Glomerular visceral epithelial cell (primary cell): ENCODE data around the gene F5.
"Not testable (repeated sequence)": the region's sequence is repeated elsewhere in the genome, so short reads cannot be mapped to it uniquely, and the experiment has no call there.

Source experiments
- DNase-seq: peaks from one replicate; pipeline ENCODE4 v3.0.0-alpha.2; 2016; ENCODE audit errors: extremely low spot score

Gene F5

DNA sequence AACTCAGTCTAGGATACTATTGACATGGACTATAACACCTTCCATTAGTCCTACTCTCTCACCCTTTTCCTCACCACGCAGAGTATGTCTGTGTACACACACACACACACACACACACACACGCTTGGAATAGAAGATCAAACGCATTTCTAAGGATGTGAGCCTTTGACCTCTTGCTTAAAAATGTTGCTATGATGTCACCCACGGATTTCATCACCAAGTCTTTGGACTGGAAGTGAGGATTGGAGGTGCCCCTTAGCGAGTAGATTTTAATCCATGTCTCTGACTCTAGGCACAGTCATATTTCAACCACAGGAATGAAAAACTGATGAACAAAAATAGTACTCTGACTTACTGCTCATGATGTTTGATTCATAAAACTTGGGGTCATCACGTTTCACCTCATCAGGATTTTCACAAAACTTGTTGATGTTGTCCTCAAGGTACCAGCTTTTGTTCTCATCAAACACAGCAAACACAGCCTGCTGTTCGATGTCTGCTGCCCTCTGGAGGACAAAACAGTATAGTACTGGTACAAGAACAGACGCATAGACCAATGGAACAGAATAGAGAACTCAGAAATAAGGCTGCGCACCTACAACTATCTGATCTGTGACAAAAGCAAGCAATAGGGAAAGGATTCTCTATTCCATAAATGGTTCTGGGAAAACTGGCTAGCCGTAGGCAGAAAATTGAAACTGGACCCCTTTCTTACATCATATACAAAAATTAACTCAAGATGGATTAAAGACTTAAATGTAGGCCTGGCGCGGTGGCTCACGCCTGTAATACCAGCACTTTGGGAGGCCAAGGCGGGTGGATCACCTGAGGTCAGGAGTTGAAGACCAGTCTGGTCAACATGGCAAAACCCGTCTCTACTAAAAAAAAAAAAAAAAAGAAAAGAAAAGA, 39.9 kb downstream of the F5 start:
- DNase-seq: peak; percentile 75

DNA sequence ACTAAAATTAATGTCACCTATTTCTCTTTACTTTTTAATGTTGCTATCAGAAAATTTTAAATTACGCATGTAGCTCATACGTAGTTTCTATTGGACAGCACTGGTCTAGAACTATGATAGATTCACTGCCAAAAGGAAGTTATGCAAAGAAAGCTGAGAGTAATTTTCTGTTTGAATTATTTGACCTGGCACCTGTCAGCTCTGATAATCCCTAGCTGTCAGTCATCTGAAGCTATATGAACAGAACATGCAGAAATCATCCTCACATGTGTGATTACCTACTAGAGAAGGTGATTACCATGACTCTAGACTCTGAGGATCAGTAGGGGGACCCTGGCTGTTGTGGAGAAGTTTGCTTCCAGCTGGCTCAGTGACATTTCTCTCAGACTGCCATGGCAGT, 40.8 kb downstream of the F5 start:
- no peak for DNase-seq

DNA sequence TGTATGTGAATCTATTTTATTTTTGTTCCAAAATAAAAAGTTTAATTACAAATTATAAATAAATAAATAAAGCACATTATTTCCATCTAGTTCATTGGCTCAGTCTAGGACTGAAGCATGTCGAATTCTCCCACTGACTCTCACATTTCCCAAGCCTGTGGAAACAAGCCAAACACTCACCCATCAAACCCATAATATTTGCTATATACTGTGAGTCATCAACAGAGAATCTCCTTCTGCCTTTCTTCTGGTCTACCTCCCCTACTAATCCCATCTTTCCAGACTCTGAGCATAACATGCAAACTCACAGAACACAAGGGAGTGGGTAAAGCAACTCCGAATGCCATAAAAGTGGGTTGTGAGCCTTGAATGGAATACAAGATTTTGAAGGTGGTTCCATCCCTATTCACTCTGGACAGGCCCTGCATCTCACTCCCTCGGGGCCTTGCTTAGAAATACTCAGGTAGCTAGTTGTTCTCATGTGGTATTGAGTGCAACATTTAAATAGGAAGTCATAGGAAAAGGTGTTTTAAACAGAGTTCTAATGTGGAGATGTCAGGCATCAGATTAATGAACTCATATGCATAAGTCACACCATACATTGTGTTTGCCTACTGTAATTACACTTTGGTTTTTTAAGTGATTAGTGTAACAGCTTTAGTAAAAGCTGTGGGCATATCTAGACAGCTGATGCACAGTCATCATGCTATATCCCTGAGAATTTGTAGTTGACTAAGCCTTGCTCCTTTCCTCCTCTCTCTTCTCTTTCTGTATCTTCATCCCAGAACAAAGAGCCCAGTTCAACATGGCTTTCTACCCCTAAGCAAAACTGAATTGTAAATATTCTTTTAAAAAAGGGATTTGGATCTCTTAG, 47.0 kb downstream of the F5 start:
- DNase-seq: peak; percentile 88

DNA sequence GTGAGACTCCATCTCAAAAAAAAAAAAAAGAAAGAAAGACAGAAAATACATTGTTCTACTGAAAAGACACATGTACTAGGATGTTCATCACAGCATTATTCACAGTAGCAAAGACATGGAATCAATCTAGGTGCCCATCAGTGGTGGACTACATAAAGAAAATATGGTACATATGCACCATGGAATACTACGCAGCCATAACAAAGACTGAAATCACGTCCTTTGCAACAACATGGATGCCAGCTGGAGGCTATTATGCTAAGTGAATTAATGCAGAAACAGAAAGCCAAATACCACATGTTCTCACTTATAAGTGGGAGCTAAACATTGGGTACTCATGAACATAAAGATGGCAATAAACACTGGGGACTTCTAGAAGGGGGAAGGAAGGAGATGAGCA, 51.6 kb downstream of the F5 start:
- DNase-seq: no peak

DNA sequence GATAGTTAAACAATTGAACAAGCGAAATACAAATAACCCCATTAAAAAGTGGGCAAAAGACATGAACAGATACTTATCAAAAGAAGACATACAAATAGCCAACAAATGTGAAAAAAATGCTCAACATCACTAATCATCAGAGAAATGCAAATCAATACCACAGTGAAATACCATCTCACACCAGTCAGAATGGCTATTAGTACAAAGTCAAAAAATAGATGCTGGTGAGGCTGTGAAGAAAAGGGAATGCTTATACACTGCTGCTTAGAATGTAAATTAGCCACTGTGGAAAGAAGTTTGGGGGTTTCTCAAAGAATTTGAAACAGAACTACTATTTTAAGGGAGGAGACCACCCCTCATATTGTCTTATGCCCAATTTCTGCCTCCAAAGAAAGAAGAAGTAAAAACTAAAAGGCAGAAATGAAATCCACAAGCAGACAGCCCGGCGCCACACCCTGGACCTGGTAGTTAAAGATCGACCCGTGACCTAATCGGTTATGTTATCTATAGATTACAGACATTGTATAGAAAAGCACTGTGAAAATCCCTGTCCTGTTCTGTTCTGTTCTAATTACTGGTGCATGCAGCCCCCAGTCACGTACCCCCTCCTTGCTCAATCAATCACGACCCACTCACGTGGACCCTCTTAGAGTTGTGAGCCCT, 52.6 kb downstream of the F5 start:
- DNase-seq: not testable (repeated sequence)

DNA sequence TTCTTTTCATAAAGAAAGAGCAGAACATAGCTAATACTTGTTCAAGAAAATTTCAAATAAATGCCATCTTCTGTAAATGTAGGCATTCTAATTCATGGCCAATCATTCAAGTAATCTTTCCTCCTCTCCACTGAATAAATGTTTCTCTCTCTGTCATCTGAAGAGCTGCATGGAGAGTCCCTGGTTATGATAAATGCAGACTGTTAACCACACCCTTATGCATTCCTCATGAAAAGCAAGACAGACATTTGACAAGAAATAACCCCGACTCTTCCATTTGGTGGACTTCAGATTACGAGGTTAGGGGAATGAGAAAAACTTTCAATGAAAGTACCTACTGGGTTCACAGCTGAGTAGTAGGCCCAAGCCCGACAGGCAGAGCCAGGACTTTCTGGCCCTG, 55.8 kb downstream of the F5 start:
- DNase-seq: no peak

DNA sequence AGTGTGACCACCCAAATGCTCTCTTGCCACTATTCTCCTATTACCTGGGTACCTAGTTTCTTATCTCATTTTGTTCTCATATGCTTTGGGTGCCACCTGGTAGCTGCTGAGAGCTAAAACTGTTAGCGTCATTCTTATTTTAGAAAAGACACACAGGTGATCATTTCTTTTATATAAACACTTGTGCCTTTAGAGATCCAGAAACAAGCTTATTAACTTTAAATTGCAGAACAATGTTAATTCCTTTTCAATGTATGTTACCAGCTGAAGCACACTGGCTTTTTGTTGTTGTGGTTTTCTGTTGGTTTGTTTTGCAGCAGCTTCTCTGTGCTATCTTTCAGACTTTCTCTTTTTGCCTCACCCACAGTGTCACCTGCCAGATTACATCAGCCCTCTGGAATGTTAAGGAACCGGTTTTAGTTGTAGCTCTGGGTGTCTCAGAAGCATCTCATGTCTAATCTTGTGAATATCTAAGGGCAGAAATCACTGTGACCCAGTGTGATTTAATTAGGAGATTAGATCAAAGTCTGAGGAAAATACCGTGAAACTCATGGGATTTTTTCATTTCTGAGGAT, 57.1 kb downstream of the F5 start:
- DNase-seq: peak; percentile 70

DNA sequence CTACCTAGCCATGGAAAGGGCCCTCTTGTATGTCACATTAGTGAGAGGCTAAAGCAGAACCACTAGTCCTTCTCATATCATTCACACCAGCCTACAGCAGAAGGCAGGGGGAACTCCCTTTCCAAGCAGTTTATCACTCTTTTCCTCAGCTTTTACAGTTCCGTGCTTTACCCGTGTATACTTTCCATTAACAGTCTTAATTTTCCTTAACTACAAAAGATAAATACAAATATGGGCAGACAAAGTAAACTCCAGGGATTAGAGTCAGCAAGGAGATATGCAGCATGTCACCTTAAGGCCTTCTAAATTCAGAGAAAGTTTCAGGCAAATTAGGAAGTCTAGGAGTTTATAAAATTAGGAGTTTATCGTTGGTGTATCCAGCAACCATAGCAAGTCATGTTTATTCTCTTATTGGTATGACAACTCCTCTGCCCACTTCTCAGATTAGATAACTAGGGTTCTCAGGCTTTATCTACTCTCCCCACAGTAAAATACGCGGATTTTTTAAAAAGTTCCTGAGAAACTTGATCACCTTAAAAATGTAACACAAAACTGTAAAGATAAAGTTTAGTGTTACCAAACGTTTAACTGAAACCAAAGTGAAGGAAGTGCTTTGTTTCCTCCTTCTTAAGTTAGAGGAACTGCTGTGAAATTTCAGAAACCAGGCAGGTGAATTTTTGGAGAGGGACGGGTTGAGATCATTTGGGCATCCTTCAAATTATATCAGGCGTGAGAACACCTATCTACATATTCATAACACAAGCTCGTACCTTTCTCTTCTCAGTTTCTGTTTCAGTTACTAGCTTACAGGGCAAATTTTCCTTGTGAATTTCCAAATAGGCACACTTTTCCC, 57.8 kb downstream of the F5 start:
- no peak for DNase-seq

DNA sequence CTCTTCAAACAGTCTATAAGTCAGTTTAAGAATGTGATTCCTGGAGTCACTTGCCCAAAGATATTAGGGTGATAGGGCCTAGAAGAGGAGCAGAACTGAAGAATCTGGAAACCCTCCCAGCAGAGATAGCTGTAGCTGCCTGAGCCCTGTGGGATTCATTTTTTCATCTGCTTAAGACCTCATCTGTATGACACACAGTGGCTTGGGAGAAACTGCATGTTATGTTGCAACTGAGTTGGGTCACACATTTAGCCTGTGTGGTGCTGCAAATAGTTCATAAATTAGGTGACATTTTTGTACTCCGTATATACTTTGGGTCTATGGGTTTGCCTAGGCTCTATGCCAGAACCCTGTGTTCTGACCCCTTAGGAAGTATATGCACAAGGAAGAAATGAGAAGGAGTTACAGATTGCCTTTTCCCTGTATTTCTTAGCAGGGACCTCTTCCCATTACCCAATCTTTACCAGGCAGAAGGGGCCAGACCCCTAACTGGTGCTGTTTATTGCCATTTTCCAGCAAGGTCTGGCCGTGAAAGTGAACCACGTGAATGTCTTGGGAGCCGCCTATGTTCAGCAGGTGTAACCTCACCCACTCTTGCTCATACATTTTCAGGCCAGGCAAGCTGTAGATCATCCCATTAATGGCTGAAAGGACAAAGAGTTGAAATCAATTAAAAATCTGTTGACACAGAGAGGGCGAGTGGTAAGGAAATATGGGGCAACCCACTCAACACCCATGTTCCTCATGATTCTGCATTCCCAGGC, 58.6 kb downstream of the F5 start:
- DNase-seq: peak; percentile 6

DNA sequence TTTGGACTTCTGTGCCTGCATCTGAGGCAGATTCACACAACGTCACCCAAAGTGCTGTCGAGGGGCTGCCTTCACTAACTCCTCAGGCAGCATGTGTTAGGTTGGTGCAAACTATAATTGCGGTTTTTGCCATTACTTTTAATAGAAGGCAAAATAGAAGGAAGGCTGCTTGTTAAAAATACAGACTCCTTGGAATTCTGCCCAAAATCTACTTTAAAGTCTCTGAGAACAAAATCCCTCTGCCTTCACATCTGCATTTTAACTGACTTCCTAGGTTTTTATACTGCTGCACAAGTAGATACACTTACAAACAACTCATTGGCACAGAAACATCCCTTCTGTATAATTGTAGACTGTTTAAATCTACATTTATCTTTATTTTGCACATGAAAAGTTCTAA, 59.3 kb downstream of the F5 start:
- DNase-seq: no peak

DNA sequence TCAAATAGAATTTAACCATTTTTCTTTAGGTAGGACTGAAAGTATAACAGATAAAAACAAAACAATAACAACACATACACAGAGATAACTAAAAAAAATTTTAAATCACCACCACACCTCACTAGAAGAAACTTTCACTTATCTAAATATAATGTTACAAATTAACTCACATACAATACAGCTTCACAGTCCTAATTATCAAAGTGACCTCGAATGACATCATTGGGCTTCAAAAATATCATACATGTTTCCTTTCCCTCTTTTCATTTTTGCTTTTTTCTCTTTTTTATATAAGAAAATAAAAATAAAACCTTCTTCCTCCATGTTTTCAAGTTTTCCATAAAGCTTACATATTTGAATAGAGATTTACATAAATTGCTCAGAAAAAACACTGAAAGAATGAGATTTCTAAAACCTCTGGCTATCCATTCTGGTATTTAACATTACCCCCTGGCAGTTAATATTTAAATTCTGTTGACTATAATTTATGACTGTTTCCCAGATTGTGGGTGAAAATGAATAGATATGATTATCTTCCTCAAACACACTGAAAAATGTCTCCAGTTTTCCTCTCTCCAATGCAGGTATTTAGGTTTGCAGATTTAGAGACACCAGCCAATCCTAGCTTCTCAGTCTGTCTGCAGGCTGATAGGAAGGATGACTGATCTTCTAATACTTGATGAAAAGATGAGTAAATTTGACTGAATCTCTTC, 60.0 kb downstream of the F5 start:
- DNase-seq: no peak

DNA sequence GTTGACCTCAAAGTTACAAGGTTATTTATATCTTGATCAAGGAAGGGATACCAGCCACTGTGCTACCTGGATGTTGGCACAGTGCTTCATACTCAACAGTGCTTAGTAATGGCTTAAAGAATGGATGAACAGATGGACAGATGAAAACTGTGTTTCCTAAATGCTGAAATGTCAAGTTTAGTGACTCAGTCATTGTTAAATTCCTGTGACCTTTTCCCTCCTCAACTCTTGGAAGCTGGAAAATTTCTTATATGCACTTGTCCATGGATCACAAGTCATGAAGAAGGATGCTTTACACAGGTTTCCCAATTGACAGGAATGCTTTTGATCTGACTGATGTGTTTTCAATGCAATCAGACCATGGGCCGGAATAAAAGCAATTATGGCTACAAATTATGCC, 60.9 kb downstream of the F5 start:
- no peak for DNase-seq

DNA sequence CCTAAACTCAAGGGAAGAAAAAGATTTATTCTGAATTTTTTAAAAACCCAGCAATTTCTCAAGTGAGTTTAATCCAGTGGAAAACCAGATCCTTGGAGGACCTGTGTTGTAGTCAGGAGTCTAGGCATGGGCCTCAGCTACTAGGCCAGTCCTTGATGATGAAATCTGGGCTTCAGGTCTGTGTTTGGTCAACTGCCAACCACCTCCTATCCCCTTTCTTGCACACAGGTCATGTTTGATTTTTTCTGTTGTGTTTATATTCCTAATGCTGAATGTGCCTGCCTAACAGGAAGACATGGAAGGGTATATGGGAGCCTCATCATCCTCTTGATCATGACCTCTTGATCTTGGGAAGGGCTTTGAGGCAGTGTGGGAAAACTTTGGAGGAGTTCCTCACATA, 62.4 kb downstream of the F5 start:
- no peak for DNase-seq

DNA sequence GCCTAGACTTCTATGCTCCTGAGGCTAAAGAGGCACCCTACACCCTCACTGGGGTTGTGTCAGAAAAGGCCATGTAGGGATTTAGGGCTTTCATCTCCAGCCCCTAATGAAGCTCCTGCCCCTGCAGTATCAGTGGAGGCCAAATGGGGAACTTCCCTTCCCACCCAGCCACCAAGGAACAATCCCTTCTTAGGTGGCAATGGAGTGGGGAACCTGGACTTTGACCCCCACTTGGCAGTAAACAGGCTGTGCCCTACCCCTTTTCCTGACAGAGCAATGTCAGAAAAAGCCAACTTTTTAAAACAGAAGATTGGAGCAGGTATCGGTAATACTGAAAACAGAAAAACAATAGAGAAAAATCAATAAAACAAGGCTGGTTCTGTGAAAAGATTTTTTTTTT, 65.1 kb downstream of the F5 start:
- DNase-seq: no peak

DNA sequence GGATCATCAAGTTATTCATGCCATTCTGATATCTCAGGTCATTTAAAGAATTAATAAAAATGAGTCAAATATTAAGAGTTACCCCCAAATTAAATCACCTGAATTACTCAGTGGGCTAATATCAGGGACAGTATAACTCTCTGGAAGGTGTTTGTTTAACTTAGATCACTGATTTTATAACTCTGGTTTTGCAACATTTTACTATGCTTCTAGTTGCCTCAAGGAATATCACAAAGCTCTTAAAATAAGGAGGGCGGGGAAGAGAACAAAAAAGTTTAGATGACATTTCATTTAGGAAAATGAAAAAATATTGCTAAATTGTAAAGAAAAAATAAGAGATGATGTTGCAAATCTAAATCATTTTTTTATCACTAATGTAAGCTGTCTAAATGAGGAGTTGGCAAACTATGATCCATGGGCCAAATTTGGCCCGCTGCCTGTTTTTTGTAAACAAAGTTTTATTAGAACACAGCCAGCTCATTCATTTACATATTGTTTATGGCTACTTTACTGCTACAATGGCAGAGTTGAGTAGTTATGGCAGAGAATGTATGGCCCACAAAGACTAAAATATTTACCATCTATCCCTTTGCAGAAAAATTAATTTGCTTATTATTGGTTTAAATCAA, 68.6 kb downstream of the F5 start:
- no peak for DNase-seq

DNA sequence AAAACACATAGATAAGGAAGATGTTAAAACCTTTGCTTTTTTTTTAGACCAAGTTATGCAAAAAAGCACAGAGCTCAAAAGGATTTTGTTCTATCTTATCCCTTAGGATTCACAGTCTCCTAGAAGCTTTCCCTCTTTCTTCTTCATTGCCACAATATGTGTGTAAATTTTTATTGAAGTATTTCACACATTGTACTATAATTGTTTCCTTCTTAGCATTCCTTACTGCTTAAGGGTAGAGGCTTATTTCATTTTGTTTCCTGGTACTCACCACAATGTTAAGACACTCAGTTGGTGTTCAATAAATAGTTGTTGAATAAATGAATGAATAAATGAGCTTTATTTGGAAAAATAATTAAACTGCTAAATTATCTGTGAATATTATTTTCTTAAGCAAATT, 70.6 kb downstream of the F5 start:
- DNase-seq: no peak

DNA sequence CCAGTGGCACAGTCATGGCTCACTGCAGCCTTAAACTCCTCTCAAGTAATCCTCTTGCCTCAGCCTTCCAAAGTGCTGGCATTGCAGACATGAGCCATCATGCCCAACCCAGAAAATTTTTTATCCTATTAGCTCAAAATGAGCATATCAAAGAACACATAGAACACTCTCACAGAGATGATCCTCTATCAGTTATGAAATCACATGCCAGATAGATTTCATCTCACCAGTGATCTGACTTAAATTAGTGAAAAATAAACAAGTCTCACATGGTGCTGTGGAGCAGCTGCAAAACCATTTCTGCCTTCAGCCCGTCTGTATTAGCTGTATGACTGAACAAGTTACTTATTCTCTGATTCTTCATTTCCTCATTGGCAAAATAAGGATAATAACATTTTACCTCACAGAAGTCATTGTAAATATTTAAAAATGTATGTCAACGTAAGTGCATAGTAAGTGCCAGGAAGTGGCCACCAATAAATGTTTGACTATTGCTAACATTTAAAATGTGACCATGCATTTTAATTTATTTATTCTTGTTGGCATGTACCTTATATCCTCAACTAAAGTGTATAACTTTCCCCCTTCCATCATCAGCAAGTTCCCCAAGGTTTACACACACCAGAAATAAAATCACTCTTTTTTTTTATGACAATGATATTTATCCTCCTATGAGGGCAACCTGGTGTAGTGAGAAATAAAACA, 71.6 kb downstream of the F5 start:
- DNase-seq: no peak

DNA sequence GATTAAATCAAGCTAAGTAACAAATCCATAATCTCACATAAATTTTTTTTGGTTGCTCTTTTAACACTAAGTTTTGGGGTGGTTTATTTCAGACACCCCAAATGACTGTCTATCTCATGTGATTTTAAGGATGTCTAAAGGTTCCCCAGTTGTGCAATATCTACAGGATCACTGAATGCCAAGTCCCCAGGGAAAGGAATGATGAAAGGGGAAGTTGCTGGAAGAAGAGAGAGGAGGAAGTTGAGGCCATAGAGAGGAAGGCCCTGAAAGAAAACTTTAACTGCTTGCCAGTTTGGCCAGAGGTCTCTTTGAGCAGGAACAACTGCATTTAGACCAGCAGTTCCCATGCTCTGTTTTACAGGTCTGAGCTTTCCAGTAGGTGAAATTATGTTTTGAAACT, 73.1 kb downstream of the F5 start:
- DNase-seq: no peak
